HG03039 (cell line): Measurements from ENCODE around the gene WDR20.
"Not testable (repeated sequence)": the region's sequence is repeated elsewhere in the genome, so short reads cannot be mapped to it uniquely, and the experiment has no call there.

Experiments used
- ATAC-seq: cut with Tn5 transposase; IDR thresholded peaks from one replicate; pipeline ENCODE4 v1.9.1; 2021; ENCODE audit warnings: mild to moderate bottlenecking, moderate library complexity; ENCODE audit not compliant: unreplicated experiment

Gene WDR20

DNA sequence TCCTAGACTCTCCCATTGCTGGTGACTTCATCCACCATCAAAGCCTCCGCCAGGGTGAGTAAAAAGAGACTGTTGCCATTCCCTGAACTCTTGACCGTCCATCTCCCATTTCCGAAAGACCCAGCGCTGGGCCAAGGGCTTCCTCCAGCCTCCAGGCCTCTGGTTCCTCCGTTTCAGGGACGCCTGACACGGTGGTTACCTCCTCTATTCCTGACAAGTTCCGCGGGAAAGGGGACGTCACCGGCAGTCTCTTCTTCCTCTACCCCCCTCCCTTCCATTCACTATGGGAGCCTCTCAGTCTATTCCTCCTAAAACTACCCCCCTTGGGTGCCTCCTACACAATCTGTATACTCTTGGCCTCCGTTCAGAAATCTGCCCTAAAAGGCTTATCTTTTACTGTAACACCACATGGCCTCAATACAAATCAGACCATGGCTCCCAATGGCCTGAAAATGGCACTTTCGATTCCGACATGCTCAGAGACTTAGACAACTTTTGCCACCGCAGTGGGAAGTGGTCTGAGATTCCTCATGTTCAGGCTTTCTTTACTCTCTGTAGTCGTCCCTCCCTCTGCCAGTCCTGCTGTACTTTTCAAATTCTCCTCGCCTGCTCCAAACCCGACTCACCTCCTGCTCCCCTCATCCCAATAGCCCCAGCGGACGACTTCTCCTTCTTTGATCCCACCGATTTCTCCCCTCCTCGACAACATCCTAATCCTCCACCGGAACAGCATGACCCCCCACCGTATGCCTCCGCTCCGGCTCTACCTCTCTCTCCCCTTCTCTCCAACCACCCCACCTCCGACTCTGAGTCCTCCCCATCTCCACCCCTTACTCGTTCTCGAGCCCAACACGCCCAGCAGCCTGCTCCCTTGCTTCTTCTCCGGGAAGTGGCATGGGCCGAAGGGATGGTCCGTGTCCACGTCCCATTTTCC is 94.9 kb downstream of the WDR20 start:
- no peak for ATAC-seq

DNA sequence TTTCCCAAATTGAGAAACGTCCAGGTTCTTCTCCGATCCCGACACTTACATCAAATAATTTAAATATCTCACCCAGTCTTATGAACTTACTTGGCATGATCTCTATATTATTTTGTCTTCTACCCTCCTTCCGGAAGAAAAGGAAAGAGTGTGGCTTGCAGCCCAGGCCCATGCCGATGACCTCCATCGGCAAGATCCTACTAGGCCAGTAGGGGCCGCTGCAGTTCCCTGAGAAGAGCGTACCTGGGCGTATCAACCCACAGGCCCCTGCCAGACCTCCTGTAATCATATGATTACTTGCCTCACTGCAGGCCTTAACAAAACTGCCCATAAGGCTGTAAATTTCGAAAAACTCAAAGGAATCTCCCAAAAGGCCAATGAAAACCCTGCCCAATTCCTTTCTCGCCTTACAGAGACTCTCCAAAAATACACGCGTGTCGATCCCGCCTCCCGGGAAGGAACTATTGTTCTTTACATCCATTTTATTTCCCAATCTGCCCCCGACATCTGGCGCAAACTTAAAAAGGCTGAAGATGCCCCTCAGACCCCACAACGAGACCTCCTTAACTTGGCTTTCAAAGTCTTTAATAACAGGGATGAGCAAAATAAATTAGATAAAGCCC is 95.7 kb downstream of the WDR20 start:
- ATAC-seq: no peak

DNA sequence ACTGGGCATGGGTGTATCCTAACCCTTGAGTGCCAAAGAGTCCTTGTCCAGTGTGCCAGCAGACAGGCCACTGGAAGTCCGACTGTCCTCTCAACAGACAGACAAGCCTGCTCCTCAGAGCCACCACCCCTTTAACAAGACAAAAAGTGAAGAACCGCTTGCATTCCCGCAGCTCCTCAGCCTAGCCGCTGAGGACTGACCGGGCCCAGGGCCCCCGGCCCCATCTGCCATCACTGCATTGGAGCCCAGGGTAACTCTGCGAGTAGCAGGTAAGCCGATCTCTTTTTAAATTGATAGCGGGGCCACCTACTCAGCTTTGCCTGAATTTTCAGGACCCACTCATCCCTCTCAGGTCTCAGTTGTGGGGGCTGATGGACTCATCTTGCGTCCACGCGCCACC is 96.3 kb downstream of the WDR20 start:
- no peak for ATAC-seq

DNA sequence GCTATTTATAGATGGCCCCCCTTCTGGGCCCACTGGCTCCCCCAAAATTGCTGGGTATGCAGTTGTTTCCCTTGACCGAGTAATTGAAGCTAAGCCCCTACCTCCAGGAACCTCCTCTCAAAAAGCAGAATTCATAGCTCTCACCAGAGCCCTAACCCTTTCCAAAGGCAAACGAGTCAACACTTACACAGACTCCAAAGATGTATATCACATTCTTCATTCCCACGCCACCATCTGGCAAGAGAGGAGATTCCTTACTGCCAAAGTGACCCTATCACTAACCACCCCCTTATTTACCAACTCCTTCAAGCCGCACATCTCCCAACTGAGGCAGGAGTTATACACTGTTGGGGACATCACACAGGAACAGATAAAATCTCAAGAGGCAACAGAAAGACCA is 98.4 kb downstream of the WDR20 start:
- ATAC-seq: no peak

DNA sequence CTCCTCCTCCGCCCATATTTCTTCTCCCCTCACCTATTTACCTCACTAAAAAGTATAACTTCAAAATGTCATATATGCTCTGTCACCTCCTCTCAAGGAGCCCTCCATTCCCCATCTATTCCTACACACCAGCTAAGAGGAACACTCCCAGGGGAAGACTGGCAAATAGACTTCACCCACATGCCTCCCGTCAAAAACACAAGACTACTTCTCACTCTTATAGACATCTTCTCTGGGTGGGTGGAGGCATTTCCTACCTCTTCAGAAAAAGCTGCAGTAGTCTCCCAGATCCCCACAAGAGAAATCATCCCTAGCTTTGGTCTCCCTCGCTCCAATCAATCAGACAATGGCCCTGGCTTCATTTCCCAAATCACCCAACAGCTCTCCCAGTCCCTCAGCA is 99.1 kb downstream of the WDR20 start:
- no peak for ATAC-seq

DNA sequence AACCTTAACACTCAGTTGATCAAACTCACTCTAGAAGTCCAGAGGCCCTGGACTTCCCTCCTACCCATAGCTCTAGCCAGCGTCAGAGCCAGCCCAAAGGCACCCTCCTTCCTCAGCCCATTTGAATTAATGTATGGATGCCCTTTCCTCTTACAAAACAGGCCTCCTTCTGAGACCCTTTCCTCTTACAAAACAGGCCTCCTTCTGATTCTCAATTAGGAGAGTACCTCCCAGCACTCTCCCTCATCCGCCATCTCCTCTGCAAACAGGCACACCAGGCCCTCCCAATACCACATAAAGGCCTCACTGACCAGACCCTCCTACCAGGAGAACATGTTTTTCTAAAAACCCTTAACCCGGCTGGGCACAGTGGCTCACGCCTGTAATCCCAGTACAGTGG is 99.5 kb downstream of the WDR20 start:
- no peak for ATAC-seq

DNA sequence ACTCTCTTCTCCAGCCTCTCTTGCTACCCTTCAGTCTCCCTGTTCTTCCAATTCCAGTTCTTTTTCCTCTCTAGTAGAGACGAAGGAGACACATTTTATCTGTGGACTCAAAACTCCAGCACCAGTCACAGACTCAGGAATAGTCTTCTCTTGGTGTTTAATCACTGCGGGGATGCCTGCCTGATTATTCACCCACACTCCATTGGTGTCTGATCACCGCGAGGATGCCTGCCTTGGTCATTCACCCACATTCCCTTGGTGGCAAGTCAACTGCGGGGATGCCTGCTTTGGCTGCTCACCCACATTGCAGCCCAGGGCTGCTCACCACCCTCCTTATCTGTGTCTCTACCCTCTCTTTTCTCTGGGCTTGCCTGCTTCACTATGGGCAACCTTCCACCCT is 100.8 kb downstream of the WDR20 start:
- not testable (repeated sequence) for ATAC-seq

DNA sequence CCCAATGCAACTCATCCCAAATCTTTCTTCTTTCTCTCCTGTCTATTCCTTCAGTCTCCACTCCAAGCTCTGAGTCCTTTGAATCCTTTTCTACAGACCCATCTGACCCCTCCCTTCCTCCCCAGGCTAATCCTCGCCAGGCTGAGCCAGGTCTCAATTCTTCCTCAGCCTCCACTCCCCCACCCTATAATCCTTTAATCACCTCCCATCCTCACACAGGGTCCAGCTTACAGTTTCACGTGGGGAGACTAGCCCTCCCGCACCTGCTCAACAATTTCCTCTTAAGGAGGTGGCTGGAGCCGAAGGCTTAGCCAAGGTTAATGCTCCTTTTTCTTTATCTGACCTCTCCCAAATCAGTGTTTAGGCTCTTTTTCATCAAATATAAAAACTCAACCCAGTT is 101.5 kb downstream of the WDR20 start:
- no peak for ATAC-seq

DNA sequence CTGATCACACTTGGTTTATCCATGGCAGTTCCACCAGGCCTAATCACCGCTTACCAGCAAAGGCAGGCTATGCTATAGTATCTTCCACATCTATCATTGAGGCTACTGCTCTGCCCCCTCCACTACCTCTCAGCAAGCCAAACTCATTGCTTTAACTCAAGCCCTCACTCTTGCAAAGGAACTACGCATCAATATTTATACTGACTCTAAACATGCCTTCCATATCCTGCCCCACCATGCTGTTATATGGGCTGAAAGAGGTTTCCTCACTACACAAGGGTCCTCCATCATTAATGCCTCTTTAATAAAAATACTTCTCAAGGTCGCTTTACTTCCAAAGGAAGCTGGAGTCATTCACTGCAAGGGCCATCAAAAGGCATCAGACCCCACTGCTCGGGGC is 104.1 kb downstream of the WDR20 start:
- ATAC-seq: not testable (repeated sequence)

DNA sequence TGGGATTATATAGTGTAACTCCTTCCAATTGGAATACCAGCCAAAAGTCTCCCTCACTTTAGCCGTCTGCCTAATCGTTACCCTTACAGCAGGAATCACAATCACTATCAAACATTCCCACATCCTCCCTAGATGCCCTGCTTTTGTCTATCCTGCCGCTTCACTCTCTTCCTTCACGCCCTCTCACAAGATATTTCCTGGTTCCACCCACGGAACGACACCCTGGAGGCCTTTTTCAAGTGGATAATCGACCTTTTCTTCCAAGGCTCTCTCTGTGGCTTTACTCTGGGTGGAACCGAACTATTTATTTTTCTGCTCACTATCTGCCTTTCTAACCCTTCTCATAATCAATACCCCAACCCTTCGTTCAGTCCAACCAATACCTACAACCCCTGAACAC is 106.4 kb downstream of the WDR20 start:
- ATAC-seq: no peak

DNA sequence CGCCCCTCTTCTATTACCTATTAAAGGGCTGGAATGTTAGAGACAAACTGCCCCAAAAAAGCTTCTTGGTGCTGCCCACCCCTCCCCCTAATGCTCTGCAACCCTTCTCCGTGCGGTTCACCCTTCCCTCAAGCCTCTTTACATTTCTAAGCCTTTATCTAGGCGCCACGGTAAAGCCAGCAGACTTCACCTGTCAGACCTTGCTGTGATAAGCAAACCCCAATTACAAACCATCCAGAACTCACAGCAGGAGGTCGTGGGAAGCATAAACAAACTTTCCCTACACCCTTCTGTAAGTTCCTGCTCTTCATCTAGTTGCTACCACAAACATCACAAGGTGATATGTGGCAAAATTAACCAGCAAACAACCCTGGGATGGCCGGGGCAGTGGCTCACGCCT is 108.4 kb downstream of the WDR20 start:
- no peak for ATAC-seq

DNA sequence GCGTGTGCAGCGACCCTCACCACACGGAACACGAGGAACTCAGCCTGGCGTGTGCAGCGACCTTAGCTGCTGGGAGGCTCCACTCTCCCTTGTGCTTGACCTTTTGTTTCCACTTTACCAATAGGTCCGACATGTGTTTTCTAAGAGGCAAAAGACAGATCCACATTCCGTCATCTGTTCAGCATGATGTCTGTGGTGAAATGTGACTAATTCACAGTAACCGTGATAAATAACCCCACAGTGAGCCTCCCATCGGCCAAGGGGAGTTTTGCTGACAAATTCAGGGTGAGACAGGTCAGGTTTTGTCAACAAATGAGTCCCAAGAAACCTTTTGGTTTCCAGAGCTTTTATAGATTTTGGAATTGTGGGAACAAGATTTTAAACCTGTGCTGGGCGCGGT is 109.3 kb downstream of the WDR20 start:
- no peak for ATAC-seq

DNA sequence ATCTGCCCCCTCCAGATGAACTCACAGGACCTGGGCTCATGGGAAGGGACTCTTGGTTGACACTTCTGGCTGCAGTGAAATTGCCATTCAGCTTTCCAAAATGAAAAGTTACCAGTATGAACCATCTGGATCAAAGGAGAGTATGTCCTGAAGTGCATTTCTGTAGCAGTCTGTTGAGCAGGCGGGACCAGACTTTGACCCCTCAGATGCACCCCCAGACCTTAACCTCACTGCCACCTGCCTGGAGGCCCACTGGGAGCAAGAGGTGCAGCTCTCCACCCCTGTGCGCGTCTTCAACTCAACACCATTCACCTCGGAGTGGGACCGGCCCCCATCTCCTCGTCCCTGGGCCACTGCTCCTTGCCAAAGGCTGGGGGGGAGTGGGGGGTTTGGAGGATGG is 110.3 kb downstream of the WDR20 start:
- no peak for ATAC-seq

DNA sequence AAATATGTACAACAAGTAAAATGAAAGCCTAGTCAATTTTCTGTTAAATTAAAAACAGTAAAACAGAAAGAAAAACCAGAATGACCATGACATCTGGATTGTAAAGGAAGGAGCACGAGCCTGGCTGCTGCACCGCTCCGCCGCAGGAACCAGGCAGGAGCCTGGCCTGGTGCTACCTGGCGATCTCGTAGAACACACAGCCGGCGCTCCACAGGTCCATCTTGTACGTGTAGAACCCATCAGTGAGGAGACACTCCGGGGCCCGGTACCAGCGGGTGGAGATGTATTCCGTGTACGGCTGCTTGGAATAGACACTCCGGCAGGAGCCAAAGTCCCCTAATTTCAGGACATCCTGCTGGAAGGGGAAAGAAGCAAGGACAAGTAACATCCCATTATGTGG is 110.9 kb downstream of the WDR20 start:
- ATAC-seq: no peak

DNA sequence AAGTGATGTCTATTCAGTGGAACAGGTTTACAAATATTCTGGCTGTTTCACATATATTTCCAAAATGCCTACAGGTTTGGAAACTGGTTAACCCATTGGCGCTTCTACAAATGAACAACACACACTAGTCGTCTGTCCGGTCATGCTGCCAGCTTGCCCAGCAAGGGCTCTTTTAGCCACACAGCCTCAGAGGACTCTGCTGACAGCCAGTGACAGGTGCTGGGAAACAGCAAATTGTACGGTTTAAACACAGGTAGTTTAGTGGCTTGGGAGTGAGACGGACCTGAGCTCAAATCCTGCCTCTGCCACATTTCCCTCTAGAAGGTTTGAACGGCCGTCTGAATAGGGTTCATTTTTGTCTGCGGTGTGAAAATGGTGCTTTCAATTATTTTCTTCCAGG is 111.5 kb downstream of the WDR20 start:
- no peak for ATAC-seq

DNA sequence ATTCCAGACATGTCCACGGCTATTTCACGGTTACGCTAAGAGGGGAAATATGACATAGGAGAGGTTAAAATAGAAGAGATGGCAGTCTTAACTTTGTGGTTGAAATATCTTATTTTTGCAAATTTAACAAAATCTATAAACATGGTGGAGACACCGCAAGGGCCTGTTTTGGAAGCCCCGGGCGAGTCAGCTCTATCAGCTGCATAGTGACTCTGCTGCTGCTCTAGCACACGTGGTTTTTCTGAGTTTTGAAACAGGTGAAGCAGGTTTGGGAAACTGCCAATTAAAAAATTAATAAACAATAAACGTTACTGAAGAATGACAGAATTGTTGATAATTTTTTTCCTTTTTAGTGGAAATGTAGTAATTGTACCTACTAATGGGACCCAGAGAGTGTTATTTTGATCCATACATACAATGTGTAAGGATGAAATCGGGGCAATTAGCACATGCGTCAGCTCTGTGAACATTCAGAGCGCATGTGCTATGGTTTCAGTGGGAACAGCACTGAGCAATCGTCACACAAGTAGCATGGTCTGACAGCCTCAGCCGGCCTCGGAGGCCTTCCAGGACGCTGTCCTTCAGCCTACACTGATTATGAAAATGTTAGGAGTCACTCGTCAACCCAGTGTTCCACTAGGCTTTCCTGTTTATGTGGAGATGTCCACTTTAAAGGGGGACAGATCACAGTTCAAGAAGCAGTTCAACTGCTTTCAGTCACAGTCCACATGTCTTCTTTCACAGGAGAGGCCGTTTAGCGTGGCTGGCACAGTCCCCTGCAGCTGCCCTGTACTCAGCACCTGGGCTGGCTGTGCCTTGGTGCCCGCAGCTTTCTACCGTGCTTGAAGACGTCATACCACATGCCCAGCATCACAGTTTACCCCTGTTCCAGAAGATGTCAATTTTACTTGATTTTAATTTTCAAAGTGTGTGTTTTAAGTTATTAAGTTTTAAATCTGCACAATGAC is 113.4 kb downstream of the WDR20 start:
- no peak for ATAC-seq

DNA sequence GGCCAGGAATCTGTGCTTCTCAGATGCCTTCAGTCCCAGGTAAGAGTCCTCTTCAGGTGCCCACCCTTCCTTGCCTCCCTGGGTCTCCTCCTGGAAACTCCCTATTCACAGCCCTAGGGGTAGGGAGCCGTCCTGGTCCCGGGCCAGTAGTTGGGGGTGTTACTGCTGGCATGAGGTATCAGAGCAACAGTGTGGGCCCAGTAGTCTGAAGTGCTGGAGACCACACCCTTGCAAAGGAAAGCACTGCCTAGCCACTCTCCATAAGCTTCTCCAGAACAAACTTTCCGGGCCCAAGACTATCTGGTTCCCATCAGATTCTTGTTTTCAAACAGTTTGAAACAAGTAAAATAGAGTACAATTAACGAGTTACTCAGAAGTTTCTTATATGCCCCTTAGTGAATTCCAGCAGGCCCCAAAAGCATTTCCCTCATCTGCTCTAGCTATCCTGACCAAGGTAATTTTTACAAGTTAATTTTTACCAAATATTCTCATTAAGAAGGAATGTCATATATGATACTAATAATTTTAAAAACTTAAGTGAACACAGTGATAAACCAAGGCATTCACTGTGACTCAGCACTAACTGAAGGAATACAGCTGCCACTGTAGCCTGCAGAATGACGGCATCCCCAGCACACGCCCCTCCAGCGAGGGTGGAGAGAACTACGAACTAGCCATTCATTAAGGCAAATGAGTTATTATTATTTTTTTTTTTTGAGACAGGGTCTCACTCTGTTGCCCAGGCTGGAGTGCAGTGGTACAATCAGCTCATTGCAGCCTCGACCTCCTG is 115.9 kb downstream of the WDR20 start:
- ATAC-seq: no peak

DNA sequence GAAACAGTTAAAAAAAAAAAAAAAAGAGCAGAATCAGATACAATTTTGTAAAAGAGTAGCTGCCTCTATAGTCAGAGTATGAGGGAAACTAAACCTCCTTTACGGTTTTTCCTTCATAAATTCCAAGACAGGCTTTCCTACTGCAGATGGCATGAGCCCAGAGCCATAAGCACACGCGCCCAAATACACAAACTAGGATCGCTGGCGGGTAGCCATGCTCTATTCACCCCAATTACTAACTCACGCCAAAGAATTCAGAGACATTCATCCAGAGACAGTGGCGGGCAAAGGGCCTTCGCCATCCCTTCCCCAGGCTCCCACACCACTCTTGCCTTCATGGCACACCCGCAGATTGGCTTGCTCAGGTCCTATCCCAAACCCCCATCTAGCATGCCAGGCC is 117.0 kb downstream of the WDR20 start:
- ATAC-seq: no peak

DNA sequence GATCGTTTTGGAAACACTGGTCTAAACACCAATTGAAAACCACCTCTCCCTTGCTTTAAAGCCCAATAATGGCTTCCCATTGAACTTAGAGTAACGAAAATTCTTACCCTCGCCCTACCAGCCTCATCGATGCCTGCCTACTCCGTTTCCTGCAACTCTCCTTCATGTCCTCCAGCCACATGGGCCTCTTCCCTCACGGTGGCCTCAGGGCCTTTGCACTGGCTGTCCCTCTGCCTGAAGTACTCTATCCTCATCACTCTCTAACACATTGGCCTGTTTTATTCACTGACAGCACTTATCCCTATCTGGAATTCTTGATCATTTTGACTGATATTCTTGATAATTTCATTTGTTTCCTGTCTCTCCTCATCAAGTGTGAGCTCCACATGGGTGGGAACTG is 118.4 kb downstream of the WDR20 start:
- ATAC-seq: no peak
